Loucy (cell line): Measurements from ENCODE around the gene CPED1.

Experiments used
- H2AFZ ChIP-seq: fragments of 200-600 bp; sonication (generic); 2 replicates; pipeline ENCODE4 v1.6.0; 2016; ENCODE audit warnings: antibody characterized with exemption, mild to moderate bottlenecking, low read length, moderate library complexity
- H3F3A ChIP-seq: fragments of 200-600 bp; 2 replicates; pipeline ENCODE4 v1.6.0; 2016; ENCODE audit warnings: antibody characterized with exemption, low read depth, mild to moderate bottlenecking
- H3K27me3 ChIP-seq: fragments of 200-600 bp; sonication (generic); 2 replicates; pipeline ENCODE4 v1.6.1; 2014; ENCODE audit warnings: low read length, mild to moderate bottlenecking; ENCODE audit not compliant: insufficient read depth, poor library complexity, severe bottlenecking
- H3K36me3 ChIP-seq: fragments of 200-600 bp; sonication (generic); 2 replicates; pipeline ENCODE4 v1.6.1; 2016; ENCODE audit warnings: low read length; ENCODE audit not compliant: insufficient read depth
- H3K4me1 ChIP-seq: fragments of 200-600 bp; sonication (generic); 2 replicates; pipeline ENCODE4 v1.5.1; 2014; ENCODE audit warnings: low read length, mild to moderate bottlenecking; ENCODE audit not compliant: insufficient read depth, poor library complexity, severe bottlenecking
- H3K4me2 ChIP-seq: fragments of 200-600 bp; sonication (generic); 2 replicates; pipeline ENCODE4 v1.6.0; 2014; ENCODE audit warnings: antibody characterized with exemption, low read length, low read depth, mild to moderate bottlenecking; ENCODE audit not compliant: poor library complexity, severe bottlenecking
- H3K4me3 ChIP-seq: fragments of 200-600 bp; sonication (generic); 2 replicates; pipeline ENCODE4 v1.5.1; 2014; ENCODE audit warnings: low read length, mild to moderate bottlenecking, mixed read lengths; ENCODE audit not compliant: poor library complexity, severe bottlenecking
- H3K79me2 ChIP-seq: fragments of 200-600 bp; sonication (generic); 2 replicates; pipeline ENCODE4 v1.6.1; 2014; ENCODE audit warnings: low read length; ENCODE audit not compliant: insufficient read depth
- H3K9ac ChIP-seq: fragments of 200-600 bp; sonication (generic); 2 replicates; pipeline ENCODE4 v1.6.0; 2014; ENCODE audit warnings: mild to moderate bottlenecking, low read depth, low read length, moderate library complexity; ENCODE audit not compliant: poor library complexity, severe bottlenecking
- H3K9me2 ChIP-seq: fragments of 200-600 bp; sonication (generic); replicated peaks from 2 replicates; pipeline ENCODE4 v1.6.1; 2016; ENCODE audit warnings: low read depth, low read length, mixed read lengths
- H3K9me3 ChIP-seq: fragments of 200-600 bp; sonication (generic); 2 replicates; pipeline ENCODE4 v1.6.1; 2014; ENCODE audit warnings: mild to moderate bottlenecking, antibody characterized with exemption, low read length, low read depth; ENCODE audit not compliant: insufficient read depth
- H4K20me1 ChIP-seq: fragments of 200-600 bp; sonication (generic); 2 replicates; pipeline ENCODE4 v1.6.0; 2014; ENCODE audit warnings: antibody characterized with exemption, low read length, mild to moderate bottlenecking; ENCODE audit not compliant: insufficient read depth, poor library complexity, severe bottlenecking
- EZH2phosphoT487 ChIP-seq: fragments of 200-600 bp; IDR thresholded peaks from 2 replicates; pipeline ENCODE4 v1.6.1; 2018; ENCODE audit warnings: antibody characterized with exemption, mild to moderate bottlenecking, moderate library complexity, borderline replicate concordance
- TF ChIP-seq, protein P1 (sequence below): fragments of 200-600 bp; sonication (generic); conservative IDR thresholded peaks from 2 replicates; pipeline ENCODE4 v1.5.1; 2014; ENCODE audit warnings: mild to moderate bottlenecking, antibody characterized with exemption, low read length

CPED1 gene

DNA sequence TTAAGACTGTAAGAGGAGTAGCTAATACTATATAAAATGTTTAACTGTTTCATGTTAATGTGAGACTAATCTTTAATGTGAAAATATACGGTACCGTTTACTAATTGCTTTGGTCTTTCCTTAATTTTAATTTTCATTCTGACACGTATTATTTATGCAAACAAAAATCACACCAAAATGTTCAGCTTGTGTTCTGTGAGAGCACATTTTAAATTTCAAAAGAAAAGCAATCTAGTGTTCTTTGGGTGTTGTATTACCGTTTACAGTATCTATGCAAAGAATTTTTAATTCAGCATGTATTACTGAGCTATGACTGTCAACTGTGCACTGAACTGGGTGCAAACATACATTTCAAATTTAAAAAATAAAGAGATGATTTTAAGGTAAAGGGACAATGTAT lies 342.5 kb downstream of the CPED1 start:
- Histone ChIP-seq H3K27me3 (no peaks in the 10 kb centered on the region), H3K79me2 (no peaks in the 10 kb centered on the region), H3K4me3 (no peak overlapping the region), H4K20me1 (no peaks in the 10 kb centered on the region), H2AFZ (no peak overlapping the region), H3K4me1 (no peaks in the 10 kb centered on the region), H3K9me2 (no peaks in the 10 kb centered on the region), H3F3A (no peaks in the 10 kb centered on the region), H3K9me3 (no peaks in the 10 kb centered on the region), H3K4me2 (no peak overlapping the region), H3K9ac (no peak overlapping the region), H3K36me3 (no peaks in the 10 kb centered on the region)
- TF ChIP-seq EZH2phosphoT487: no peak
- TF ChIP-seq, protein P1, sequence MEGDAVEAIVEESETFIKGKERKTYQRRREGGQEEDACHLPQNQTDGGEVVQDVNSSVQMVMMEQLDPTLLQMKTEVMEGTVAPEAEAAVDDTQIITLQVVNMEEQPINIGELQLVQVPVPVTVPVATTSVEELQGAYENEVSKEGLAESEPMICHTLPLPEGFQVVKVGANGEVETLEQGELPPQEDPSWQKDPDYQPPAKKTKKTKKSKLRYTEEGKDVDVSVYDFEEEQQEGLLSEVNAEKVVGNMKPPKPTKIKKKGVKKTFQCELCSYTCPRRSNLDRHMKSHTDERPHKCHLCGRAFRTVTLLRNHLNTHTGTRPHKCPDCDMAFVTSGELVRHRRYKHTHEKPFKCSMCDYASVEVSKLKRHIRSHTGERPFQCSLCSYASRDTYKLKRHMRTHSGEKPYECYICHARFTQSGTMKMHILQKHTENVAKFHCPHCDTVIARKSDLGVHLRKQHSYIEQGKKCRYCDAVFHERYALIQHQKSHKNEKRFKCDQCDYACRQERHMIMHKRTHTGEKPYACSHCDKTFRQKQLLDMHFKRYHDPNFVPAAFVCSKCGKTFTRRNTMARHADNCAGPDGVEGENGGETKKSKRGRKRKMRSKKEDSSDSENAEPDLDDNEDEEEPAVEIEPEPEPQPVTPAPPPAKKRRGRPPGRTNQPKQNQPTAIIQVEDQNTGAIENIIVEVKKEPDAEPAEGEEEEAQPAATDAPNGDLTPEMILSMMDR: no peak

GRCh38 chr7:121331574-121331973 lies 343.1 kb downstream of the CPED1 start:
- Histone ChIP-seq H3F3A (no peaks in the 10 kb centered on the region), H3K79me2 (no peaks in the 10 kb centered on the region), H3K27me3 (no peaks in the 10 kb centered on the region), H3K4me1 (no peaks in the 10 kb centered on the region), H2AFZ (no peak overlapping the region), H3K9ac (no peak overlapping the region), H3K36me3 (no peaks in the 10 kb centered on the region), H3K9me3 (no peaks in the 10 kb centered on the region), H3K4me2 (no peak overlapping the region), H3K9me2 (no peaks in the 10 kb centered on the region), H3K4me3 (no peak overlapping the region), H4K20me1 (no peaks in the 10 kb centered on the region)
- TF ChIP-seq EZH2phosphoT487: no peak
- TF ChIP-seq, protein P1: no peak

DNA sequence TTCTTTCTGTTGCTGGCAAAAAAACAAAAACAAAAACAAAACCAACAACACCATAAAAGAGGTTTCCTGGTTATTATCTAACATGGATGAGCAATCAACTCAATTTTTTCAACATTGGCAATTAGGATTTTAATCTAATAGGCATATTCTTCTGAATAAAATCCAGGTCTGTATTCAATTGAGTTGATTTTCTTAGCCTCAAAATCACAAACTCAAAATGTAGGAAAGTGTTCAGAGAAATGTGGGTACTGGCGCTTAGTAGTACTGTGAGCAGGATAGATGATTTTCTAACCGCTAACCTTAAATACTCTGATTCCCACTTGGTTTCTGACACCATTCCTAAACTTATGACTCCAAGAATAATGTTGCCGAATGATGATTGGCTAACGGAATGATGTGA lies 345.9 kb downstream of the CPED1 start:
- Histone ChIP-seq H3K4me2 (no peak overlapping the region), H3K4me1 (no peaks in the 10 kb centered on the region), H3K4me3 (no peak overlapping the region), H4K20me1 (no peaks in the 10 kb centered on the region), H3K27me3 (no peaks in the 10 kb centered on the region), H3F3A (no peaks in the 10 kb centered on the region), H3K9ac (no peak overlapping the region), H3K9me2 (no peaks in the 10 kb centered on the region), H3K9me3 (no peaks in the 10 kb centered on the region), H3K36me3 (no peaks in the 10 kb centered on the region), H2AFZ (no peak overlapping the region), H3K79me2 (no peaks in the 10 kb centered on the region)
- TF ChIP-seq, protein P1: no peak
- TF ChIP-seq EZH2phosphoT487: no peak
